Activated B cell treated with CpG ODN at 0.5 μM for 24 hours (primary cell): ENCODE data around the gene PTPN7. TPM values are rescaled to one million over a fixed set of nuclear protein-coding genes. Genes with fewer than 3 reads are reported as not detected.
"Not testable (repeated sequence)": the region's sequence is repeated elsewhere in the genome, so short reads cannot be mapped to it uniquely, and the experiment has no call there.

Experiments used
- ATAC-seq: fragments of 200-7000 bp; cut with Tn5 transposase; one replicate; pipeline ENCODE4 v1.10.0; 2021; ENCODE audit warnings: low read depth, mild to moderate bottlenecking, moderate library complexity
- CTCF ChIA-PET: fragments of 350-600 bp; sonication (Branson Sonifier 250); formaldehyde crosslinking; loops from one replicate; lab custom pipeline; 2021; ENCODE audit warnings: antibody characterized with exemption; lab: Charles Lee
- POLR2A ChIA-PET: fragments of 350-600 bp; sonication (Branson Sonifier 250); formaldehyde crosslinking; loops from one replicate; lab custom pipeline; 2021; ENCODE audit warnings: antibody characterized with exemption; lab: Charles Lee
- DNase-seq: peaks from one replicate; pipeline ENCODE4 v3.0.0; 2022
- H3K27ac Mint-ChIP-seq: one replicate; pipeline ENCODE4 v1.8.0; 2020; ENCODE audit warnings: mixed read lengths
- H3K27me3 Mint-ChIP-seq: one replicate; pipeline ENCODE4 v1.8.0; 2021; ENCODE audit warnings: mixed read lengths
- H3K36me3 Mint-ChIP-seq: one replicate; pipeline ENCODE4 v1.8.0; 2021; ENCODE audit warnings: low read depth, mixed read lengths
- H3K4me1 Mint-ChIP-seq: one replicate; pipeline ENCODE4 v1.8.0; 2021; ENCODE audit warnings: mixed read lengths
- H3K4me3 Mint-ChIP-seq: one replicate; pipeline ENCODE4 v1.8.0; 2020; ENCODE audit warnings: mild to moderate bottlenecking, mixed read lengths
- H3K9me3 Mint-ChIP-seq: one replicate; pipeline ENCODE4 v1.8.0; 2020; ENCODE audit warnings: mixed read lengths
- intact Hi-C: fragments of 100-400 bp; cut with micrococcal nuclease; formaldehyde crosslinking; loops from one replicate; pipeline ENCODE4 v1.15.1; 2024
- total RNA-seq: library from RNA; stranded (reverse); gene quantifications from 2 replicates; pipeline ENCODE4 v1.2.3, GENCODE V29; 2022
- TF ChIP-seq, protein P1 (sequence below): fragments of 200-600 bp; IDR thresholded peaks from one replicate; pipeline ENCODE4 v1.8.0; 2022; ENCODE audit warnings: antibody characterized with exemption, mild to moderate bottlenecking

Gene PTPN7
- total RNA-seq, 1 donor from 2014 or later, result 31.0 TPM

DNA sequence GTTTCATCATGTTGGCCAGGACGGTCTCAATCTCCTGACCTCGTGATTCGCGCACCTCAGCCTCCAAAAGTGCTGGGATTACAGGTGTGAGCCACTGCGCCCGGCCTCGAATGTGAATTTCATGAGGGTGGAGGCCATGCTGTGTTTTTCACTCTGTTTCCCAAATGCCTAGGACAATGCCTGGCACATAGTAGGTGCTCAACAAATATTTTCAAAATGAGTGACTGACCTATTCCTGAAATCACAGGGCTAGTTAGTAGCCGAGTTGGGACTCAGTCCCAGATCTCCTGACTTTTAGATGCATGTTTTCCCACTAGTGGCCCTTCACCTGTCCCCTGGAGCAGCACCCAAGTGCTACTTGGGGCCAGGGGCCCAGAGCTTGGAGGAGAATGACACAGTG, 44.1 kb downstream of the PTPN7 start:
- Mint-ChIP-seq H3K4me1 (peaks cover 1% of the 10 kb centered on the region), H3K9me3 (no peaks in the 10 kb centered on the region), H3K27ac (no peak overlapping the region), H3K4me3 (no peak overlapping the region), H3K36me3 (no peaks in the 10 kb centered on the region), H3K27me3 (peaks cover 2% of the 10 kb centered on the region)
- intact Hi-C loops, result loop anchor here (5.0 kb wide), 1 partner anchor 109 kb away; no protein-coding TSS in a partner anchor
- TF ChIP-seq, protein P1, sequence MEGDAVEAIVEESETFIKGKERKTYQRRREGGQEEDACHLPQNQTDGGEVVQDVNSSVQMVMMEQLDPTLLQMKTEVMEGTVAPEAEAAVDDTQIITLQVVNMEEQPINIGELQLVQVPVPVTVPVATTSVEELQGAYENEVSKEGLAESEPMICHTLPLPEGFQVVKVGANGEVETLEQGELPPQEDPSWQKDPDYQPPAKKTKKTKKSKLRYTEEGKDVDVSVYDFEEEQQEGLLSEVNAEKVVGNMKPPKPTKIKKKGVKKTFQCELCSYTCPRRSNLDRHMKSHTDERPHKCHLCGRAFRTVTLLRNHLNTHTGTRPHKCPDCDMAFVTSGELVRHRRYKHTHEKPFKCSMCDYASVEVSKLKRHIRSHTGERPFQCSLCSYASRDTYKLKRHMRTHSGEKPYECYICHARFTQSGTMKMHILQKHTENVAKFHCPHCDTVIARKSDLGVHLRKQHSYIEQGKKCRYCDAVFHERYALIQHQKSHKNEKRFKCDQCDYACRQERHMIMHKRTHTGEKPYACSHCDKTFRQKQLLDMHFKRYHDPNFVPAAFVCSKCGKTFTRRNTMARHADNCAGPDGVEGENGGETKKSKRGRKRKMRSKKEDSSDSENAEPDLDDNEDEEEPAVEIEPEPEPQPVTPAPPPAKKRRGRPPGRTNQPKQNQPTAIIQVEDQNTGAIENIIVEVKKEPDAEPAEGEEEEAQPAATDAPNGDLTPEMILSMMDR, result no peak
- DNase-seq, result no peak
- ATAC-seq, result no peak
- ChIA-PET CTCF (no interaction called here), POLR2A (no interaction called here)

DNA sequence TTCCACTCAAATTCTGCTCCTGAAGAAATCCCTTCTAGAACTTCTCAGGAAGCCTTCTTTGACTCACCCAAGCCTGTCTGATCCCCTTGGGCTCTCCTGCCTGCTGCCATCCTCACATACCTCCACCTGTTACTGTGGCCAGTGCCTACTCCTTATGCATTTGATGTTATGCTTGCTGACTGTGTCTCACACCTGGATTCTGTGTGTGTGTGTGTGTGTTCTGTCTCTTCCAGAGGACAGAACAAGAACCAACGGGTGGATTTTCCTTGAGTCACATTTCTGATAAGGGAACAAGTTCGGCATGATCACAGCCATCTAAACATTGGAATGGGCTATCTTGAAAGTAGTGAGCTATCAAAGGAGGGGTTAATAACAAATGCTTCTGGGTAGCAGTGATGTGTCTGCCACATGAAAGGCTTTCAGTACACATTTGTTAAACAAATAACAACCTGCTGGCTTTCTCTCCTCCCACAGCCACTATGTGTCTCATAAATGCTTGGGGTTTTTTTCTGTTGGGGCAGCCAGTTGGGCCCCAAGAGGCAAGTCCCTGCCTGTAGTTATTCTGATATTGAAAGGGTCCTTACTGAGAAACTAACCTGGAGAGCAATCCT, 46.6 kb downstream of the PTPN7 start:
- no peak overlapping the region for H3K4me3 Mint-ChIP-seq
- TF ChIP-seq, protein P1, result no peak
- ATAC-seq, result no peak
- intact Hi-C loops, result no loop called here
- no peak for DNase-seq
- no peaks in the 10 kb centered on the region for H3K9me3 Mint-ChIP-seq
- ChIA-PET POLR2A (no interaction called here), CTCF (no interaction called here)
- no peaks in the 10 kb centered on the region for H3K36me3 Mint-ChIP-seq
- peaks cover 1% of the 10 kb centered on the region for H3K4me1 Mint-ChIP-seq
- no peak overlapping the region for H3K27ac Mint-ChIP-seq
- no peaks in the 10 kb centered on the region for H3K27me3 Mint-ChIP-seq

DNA sequence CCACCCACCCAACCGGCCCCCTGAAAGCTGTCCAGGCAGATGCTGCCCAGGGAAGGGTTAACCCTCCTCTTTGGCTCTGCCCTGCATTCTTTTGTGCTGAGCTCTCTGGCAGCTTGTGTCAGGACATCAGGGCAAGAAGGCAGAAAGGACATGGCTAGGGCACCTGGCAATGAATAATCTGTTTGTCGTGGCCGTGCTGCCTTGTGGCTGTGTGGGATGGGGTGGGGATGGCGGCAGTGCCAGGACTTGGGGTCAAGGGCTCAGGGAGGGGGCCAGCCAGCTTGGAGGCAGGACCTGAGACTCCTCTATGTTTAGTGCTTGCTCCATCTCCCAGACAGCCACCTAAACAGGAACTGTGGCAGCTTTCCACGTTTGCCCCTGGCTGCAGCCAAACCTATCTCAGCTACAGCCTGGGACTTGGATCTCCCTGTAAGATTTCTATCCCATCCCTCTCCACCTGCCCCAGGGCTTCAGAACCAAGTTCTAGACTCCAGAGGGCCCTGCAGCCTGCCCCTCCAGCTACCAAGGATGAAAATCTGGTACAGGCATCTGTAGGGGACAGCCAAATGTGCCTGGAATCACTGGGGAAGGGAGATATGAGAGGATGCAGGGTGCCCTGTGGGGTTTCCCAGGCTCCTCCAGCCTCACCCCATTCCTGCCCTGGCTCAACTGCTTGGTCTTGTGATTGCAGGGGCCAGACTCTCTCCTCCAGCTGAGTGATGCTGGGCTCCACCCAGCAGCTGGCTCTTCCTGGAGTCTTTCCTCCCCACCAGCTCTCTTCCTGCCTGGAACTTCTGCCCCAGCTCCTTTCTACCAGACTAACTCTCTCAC, 47.3 kb downstream of the PTPN7 start:
- TF ChIP-seq, protein P1, result no peak
- DNase-seq (no peak), ATAC-seq (no peak)
- no peak overlapping the region for H3K27ac Mint-ChIP-seq
- H3K4me3 Mint-ChIP-seq, result no peak overlapping the region
- no peaks in the 10 kb centered on the region for H3K36me3 Mint-ChIP-seq
- no peaks in the 10 kb centered on the region for H3K27me3 Mint-ChIP-seq
- POLR2A ChIA-PET, result interaction anchor here (0.5 kb wide), 1 partner anchor 10 kb away, joined by 4 read pairs; no protein-coding TSS in a partner anchor
- no peaks in the 10 kb centered on the region for H3K9me3 Mint-ChIP-seq
- intact Hi-C loops, result no loop called here
- CTCF ChIA-PET, result interaction anchor here (0.7 kb wide), 1 partner anchor 217 kb away, joined by 4 read pairs; no protein-coding TSS in a partner anchor
- peaks cover 1% of the 10 kb centered on the region for H3K4me1 Mint-ChIP-seq

DNA sequence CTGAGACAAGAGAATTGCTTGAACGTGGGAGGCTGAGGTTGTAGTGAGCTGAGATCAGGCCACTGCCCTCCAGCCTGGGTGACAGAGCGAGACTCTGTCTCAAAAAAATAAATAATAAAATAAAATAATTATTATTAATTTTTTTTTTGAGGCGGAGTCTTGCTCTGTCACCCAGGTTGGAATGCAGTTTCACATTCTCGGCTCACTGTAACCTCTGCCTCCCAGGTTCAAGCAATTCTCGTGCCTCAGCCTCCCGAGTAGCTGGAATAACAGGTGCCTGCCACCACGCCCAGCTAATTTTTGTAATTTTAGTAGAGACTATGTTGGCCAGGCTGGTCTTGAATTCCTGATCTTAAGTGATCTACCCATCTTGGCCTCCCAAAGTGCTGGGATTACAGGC, 48.8 kb downstream of the PTPN7 start:
- POLR2A ChIA-PET, H3K27ac Mint-ChIP-seq, H3K4me1 Mint-ChIP-seq, H3K4me3 Mint-ChIP-seq, H3K27me3 Mint-ChIP-seq, H3K9me3 Mint-ChIP-seq, H3K36me3 Mint-ChIP-seq, DNase-seq, ATAC-seq, intact Hi-C loops: not testable (repeated sequence)
- CTCF ChIA-PET, result interaction anchor here (0.8 kb wide), 1 partner anchor 24 kb away, joined by 3 read pairs; no protein-coding TSS in a partner anchor

DNA sequence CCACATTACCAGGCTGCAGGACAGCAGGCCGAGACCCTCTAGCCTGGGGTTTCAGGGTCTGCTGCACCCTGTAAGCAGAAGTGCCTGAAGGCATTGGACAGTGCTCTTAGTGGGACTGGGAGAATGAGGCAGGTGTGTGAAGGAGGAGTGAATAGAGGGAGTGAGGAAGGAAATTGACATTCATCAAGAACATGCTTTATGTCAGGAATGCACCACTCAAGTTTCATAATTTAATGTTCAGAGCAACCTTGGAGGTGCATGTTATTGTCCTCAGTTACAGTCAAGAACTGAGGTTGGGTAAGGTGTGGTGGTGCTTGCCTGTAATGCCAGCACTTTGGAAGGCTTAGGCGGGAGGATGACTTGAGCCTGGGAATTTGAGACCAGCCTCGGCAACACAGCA, 49.4 kb downstream of the PTPN7 start:
- ChIA-PET POLR2A (no interaction called here), CTCF (no interaction called here)
- DNase-seq (no peak), ATAC-seq (no peak)
- TF ChIP-seq, protein P1, result no peak
- peaks cover 1% of the 10 kb centered on the region for H3K4me1 Mint-ChIP-seq
- no peaks in the 10 kb centered on the region for H3K36me3 Mint-ChIP-seq
- H3K27ac Mint-ChIP-seq, result no peak overlapping the region
- intact Hi-C loops, result no loop called here
- no peaks in the 10 kb centered on the region for H3K9me3 Mint-ChIP-seq
- no peak overlapping the region for H3K4me3 Mint-ChIP-seq
- H3K27me3 Mint-ChIP-seq, result no peaks in the 10 kb centered on the region
